ENCODE measurements around the gene ELMO1. TPM values are rescaled to one million over a fixed set of nuclear protein-coding genes. Genes with fewer than 3 reads are reported as not detected.
A peak's percentile ranks its signal among the peaks of the same experiment; 100 is the strongest.

The ELMO1 gene
- total RNA-seq, 1 donor from 2014 or later = 151 TPM

- Mint-ChIP-seq H3K9me3 (ENCODE audit: unreplicated experiment) (no peaks in the 10 kb centered on the region), H3K27me3 (ENCODE audit: unreplicated experiment) (no peaks in the 10 kb centered on the region), H3K4me3 (ENCODE audit: unreplicated experiment) (no peak overlapping the region), H3K36me3 (ENCODE audit: low read depth, unreplicated experiment) (peaks cover 7% of the 10 kb centered on the region), H3K27ac (ENCODE audit: unreplicated experiment) (peak overlapping the region; percentile 17), H3K4me1 (ENCODE audit: unreplicated experiment) (peaks cover 27% of the 10 kb centered on the region)
- TF ChIP-seq, protein P1, sequence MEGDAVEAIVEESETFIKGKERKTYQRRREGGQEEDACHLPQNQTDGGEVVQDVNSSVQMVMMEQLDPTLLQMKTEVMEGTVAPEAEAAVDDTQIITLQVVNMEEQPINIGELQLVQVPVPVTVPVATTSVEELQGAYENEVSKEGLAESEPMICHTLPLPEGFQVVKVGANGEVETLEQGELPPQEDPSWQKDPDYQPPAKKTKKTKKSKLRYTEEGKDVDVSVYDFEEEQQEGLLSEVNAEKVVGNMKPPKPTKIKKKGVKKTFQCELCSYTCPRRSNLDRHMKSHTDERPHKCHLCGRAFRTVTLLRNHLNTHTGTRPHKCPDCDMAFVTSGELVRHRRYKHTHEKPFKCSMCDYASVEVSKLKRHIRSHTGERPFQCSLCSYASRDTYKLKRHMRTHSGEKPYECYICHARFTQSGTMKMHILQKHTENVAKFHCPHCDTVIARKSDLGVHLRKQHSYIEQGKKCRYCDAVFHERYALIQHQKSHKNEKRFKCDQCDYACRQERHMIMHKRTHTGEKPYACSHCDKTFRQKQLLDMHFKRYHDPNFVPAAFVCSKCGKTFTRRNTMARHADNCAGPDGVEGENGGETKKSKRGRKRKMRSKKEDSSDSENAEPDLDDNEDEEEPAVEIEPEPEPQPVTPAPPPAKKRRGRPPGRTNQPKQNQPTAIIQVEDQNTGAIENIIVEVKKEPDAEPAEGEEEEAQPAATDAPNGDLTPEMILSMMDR (IDR thresholded peaks at IDR 0.05; ENCODE audit: unreplicated experiment) = no peak
- DNase-seq (ENCODE audit: low spot score) = no peak
These were observed 16.3 kb downstream of the ELMO1 start for GRCh38 chr7:37432281-37432920.

DNA sequence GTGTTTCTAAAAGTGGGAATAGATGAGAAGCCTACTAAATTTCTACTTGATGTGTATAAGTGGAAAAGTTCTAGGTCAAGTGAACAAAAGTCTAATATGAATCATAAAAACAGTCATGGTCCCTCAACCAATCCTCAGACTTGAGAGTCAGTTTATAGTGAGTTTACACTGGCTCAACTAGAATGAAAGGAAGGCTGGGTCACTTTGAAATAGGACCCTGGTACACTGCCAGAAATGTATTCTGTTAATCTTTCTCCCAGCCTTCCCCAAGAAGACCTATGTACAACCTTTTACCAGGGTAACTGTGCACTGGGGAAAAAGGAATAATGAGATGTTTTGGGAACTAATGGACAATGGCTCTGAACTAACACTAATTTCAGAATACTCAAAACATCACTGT, 17.3 kb downstream of the ELMO1 start:
- Mint-ChIP-seq H3K4me3 (ENCODE audit: unreplicated experiment) (no peak overlapping the region), H3K4me1 (ENCODE audit: unreplicated experiment) (peaks cover 27% of the 10 kb centered on the region), H3K36me3 (ENCODE audit: low read depth, unreplicated experiment) (peaks cover 7% of the 10 kb centered on the region), H3K27ac (ENCODE audit: unreplicated experiment) (no peak overlapping the region), H3K9me3 (ENCODE audit: unreplicated experiment) (no peaks in the 10 kb centered on the region), H3K27me3 (ENCODE audit: unreplicated experiment) (no peaks in the 10 kb centered on the region)
- no peak for DNase-seq (ENCODE audit: low spot score)
- TF ChIP-seq, protein P1 (IDR thresholded peaks at IDR 0.05; ENCODE audit: unreplicated experiment) = no peak

- TF ChIP-seq, protein P1 (IDR thresholded peaks at IDR 0.05; ENCODE audit: unreplicated experiment) = no peak
- H3K27me3 Mint-ChIP-seq (ENCODE audit: unreplicated experiment) = no peaks in the 10 kb centered on the region
- peaks cover 7% of the 10 kb centered on the region for H3K36me3 Mint-ChIP-seq (ENCODE audit: low read depth, unreplicated experiment)
- H3K4me1 Mint-ChIP-seq (ENCODE audit: unreplicated experiment) = peaks cover 24% of the 10 kb centered on the region
- H3K4me3 Mint-ChIP-seq (ENCODE audit: unreplicated experiment) = no peak overlapping the region
- no peak overlapping the region for H3K27ac Mint-ChIP-seq (ENCODE audit: unreplicated experiment)
- DNase-seq (ENCODE audit: low spot score) = no peak
- H3K9me3 Mint-ChIP-seq (ENCODE audit: unreplicated experiment) = no peaks in the 10 kb centered on the region
These were observed 18.0 kb downstream of the ELMO1 start for GRCh38 chr7:37430640-37431039.

DNA sequence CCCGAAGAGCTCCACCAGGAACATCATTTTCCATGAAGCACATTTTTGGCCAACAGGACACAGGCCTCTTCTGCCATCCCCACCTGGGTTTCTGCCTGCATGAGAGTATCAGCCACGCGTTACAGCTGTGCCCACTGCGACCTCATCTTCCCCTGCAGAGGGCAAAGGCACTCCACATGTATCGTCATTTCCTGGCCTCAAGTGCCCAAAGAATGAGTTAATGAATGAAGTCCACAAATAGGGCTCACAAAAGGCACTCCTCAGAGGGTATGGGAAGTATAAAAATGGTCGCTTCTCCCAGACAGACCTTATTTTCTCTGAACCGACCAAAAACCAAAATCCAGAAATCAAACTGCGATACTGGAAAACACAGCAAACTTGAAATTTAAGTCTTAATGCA, 18.5 kb downstream of the ELMO1 start:
- TF ChIP-seq, protein P1 (IDR thresholded peaks at IDR 0.05; ENCODE audit: unreplicated experiment) = no peak
- Mint-ChIP-seq H3K27me3 (ENCODE audit: unreplicated experiment) (no peaks in the 10 kb centered on the region), H3K36me3 (ENCODE audit: low read depth, unreplicated experiment) (peaks cover 7% of the 10 kb centered on the region), H3K9me3 (ENCODE audit: unreplicated experiment) (no peaks in the 10 kb centered on the region), H3K4me1 (ENCODE audit: unreplicated experiment) (peaks cover 21% of the 10 kb centered on the region), H3K27ac (ENCODE audit: unreplicated experiment) (no peak overlapping the region), H3K4me3 (ENCODE audit: unreplicated experiment) (no peak overlapping the region)
- no peak for DNase-seq (ENCODE audit: low spot score)

- DNase-seq (ENCODE audit: low spot score) = no peak
- no peak overlapping the region for H3K27ac Mint-ChIP-seq (ENCODE audit: unreplicated experiment)
- no peak overlapping the region for H3K4me3 Mint-ChIP-seq (ENCODE audit: unreplicated experiment)
- H3K4me1 Mint-ChIP-seq (ENCODE audit: unreplicated experiment) = peaks cover 13% of the 10 kb centered on the region
- peaks cover 7% of the 10 kb centered on the region for H3K36me3 Mint-ChIP-seq (ENCODE audit: low read depth, unreplicated experiment)
- TF ChIP-seq, protein P1 (IDR thresholded peaks at IDR 0.05; ENCODE audit: unreplicated experiment) = no peak
- no peaks in the 10 kb centered on the region for H3K9me3 Mint-ChIP-seq (ENCODE audit: unreplicated experiment)
- H3K27me3 Mint-ChIP-seq (ENCODE audit: unreplicated experiment) = no peaks in the 10 kb centered on the region
These were observed 19.3 kb downstream of the ELMO1 start for GRCh38 chr7:37429435-37429791.

All from endothelial cell (in vitro differentiated cells).